NCI-H1417 treated with DMSO at 0.1 percent for 48 hours (cell line): Measurements from ENCODE around the gene TMEM170A.

Source experiments
- DNase-seq: peaks from one replicate; lab custom pipeline; 2025; lab: John Stamatoyannopoulos, UW

The TMEM170A gene

DNA sequence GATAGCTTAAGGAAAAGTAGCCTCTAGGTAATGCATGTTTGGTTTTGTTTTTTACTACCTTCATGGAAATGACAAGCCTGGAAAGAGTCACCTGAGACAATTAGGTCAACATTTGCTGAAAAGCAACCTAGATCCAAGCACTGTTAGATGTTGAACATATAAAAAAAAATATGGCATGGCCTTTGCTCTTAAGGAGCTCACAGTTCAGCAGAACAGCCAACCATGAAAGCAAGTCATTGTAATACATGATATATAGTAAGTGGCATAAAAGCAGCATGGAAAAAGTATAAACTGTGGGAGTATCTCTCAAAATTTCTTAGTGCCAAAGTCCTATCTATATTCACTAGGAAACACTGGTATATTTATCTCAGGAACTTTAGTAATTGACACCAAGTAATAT lies 62.8 kb downstream of the TMEM170A start:
- no peak for DNase-seq

DNA sequence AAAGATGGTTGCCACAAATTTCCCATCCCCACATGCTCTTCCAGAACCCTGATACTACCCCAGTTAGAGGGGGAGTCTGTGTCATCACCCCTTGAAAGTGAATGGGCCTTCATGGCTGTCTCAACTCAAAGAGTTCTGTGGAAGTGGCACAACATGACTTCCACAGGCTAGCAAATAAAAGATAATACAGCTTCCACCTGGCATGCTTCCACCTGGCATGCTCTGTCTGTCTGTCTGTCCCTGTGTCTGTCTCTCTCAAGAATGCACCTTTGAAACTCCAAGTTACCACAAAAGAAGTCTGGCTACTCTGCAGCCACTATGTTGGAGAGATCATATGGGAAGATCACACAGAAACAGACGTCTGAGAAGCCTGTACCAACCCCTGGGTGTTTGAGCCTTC lies 66.2 kb downstream of the TMEM170A start:
- no peak for DNase-seq

DNA sequence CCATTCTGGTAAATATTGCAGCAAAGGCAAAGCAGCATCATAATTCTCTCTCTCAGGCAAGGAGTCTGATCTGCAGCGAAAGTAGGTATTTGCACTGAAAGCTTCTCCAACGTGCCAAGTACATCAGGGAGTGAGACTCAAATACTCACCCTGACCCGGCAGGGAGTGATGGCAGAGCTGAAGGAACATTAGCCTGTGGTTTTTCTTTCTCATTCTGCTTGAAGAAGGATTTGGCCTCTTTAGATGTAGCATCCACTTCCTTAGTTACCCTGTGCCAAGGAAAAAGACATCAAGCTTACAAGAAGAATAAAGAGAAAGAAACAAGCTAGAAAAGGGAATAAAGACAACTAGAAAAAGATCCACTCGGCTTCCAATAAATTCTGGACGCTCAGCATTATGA lies 69.5 kb downstream of the TMEM170A start:
- no peak for DNase-seq
